ENCODE data around the gene VWA2. TPM values are rescaled to one million over a fixed set of nuclear protein-coding genes. Genes with fewer than 3 reads are reported as not detected.

Gene VWA2
- polyA plus RNA-seq, 1 donor from 2014 or later = not detected

- Histone ChIP-seq H3K79me2 (replicated peaks; ENCODE audit: insufficient read depth, low read length) (no peaks in the 10 kb centered on the region), H2AFZ (ENCODE audit: low read depth, low read length) (no peak overlapping the region), H3K4me2 (ENCODE audit: low read length) (no peak overlapping the region), H3K27me3 (ENCODE audit: insufficient read depth, low read depth, low read length) (no peaks in the 10 kb centered on the region), H3K9me3 (ENCODE audit: low read length) (no peaks in the 10 kb centered on the region), H3K9me2 (ENCODE audit: insufficient read depth, low read length) (no peaks in the 10 kb centered on the region), H3K27ac (ENCODE audit: low read length) (no peak overlapping the region), H3F3A (ENCODE audit: insufficient read depth, low read length, poor library complexity, severe bottlenecking) (no peaks in the 10 kb centered on the region), H3K4me3 (ENCODE audit: low read length) (no peak overlapping the region), H3K9ac (ENCODE audit: low read length) (no peak overlapping the region), H4K20me1 (ENCODE audit: insufficient read depth) (no peaks in the 10 kb centered on the region), H3K36me3 (ENCODE audit: insufficient read depth, low read length) (no peaks in the 10 kb centered on the region)
- TF ChIP-seq, protein P1, sequence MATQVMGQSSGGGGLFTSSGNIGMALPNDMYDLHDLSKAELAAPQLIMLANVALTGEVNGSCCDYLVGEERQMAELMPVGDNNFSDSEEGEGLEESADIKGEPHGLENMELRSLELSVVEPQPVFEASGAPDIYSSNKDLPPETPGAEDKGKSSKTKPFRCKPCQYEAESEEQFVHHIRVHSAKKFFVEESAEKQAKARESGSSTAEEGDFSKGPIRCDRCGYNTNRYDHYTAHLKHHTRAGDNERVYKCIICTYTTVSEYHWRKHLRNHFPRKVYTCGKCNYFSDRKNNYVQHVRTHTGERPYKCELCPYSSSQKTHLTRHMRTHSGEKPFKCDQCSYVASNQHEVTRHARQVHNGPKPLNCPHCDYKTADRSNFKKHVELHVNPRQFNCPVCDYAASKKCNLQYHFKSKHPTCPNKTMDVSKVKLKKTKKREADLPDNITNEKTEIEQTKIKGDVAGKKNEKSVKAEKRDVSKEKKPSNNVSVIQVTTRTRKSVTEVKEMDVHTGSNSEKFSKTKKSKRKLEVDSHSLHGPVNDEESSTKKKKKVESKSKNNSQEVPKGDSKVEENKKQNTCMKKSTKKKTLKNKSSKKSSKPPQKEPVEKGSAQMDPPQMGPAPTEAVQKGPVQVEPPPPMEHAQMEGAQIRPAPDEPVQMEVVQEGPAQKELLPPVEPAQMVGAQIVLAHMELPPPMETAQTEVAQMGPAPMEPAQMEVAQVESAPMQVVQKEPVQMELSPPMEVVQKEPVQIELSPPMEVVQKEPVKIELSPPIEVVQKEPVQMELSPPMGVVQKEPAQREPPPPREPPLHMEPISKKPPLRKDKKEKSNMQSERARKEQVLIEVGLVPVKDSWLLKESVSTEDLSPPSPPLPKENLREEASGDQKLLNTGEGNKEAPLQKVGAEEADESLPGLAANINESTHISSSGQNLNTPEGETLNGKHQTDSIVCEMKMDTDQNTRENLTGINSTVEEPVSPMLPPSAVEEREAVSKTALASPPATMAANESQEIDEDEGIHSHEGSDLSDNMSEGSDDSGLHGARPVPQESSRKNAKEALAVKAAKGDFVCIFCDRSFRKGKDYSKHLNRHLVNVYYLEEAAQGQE (IDR thresholded peaks at IDR 0.05; ENCODE audit: borderline replicate concordance) = no peak
- no peak for TF ChIP-seq MXI1 (conservative IDR thresholded peaks at IDR 0.05; ENCODE audit: poor library complexity, severe bottlenecking)
- no peak for TF ChIP-seq EP300 (conservative IDR thresholded peaks at IDR 0.05; ENCODE audit: poor library complexity, severe bottlenecking)
- no peak for TF ChIP-seq SMC3 (conservative IDR thresholded peaks at IDR 0.05; ENCODE audit: poor library complexity)
- TF ChIP-seq RAD21 (conservative IDR thresholded peaks at IDR 0.05) = no peak
- no peak for TF ChIP-seq POLR2AphosphoS5 (IDR thresholded peaks at IDR 0.05)
- TF ChIP-seq EZH2 (IDR thresholded peaks at IDR 0.05; ENCODE audit: borderline replicate concordance, insufficient read depth, low read length, poor library complexity, severe bottlenecking) = no peak
- TF ChIP-seq, protein P2, sequence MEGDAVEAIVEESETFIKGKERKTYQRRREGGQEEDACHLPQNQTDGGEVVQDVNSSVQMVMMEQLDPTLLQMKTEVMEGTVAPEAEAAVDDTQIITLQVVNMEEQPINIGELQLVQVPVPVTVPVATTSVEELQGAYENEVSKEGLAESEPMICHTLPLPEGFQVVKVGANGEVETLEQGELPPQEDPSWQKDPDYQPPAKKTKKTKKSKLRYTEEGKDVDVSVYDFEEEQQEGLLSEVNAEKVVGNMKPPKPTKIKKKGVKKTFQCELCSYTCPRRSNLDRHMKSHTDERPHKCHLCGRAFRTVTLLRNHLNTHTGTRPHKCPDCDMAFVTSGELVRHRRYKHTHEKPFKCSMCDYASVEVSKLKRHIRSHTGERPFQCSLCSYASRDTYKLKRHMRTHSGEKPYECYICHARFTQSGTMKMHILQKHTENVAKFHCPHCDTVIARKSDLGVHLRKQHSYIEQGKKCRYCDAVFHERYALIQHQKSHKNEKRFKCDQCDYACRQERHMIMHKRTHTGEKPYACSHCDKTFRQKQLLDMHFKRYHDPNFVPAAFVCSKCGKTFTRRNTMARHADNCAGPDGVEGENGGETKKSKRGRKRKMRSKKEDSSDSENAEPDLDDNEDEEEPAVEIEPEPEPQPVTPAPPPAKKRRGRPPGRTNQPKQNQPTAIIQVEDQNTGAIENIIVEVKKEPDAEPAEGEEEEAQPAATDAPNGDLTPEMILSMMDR (IDR thresholded peaks at IDR 0.05; ENCODE audit: poor library complexity, severe bottlenecking) = no peak
- TF ChIP-seq TAF1 (IDR thresholded peaks at IDR 0.05; ENCODE audit: low read depth) = no peak
Measured at GRCh38 chr10:114195079-114195478, 44.0 kb upstream of the VWA2 start.

GRCh38 chr10:114199239-114199638, 39.8 kb upstream of the VWA2 start:
- Histone ChIP-seq H3K36me3 (ENCODE audit: insufficient read depth, low read length) (no peaks in the 10 kb centered on the region), H3K27me3 (ENCODE audit: insufficient read depth, low read depth, low read length) (no peaks in the 10 kb centered on the region), H2AFZ (ENCODE audit: low read depth, low read length) (no peak overlapping the region), H3K9ac (ENCODE audit: low read length) (no peak overlapping the region), H4K20me1 (ENCODE audit: insufficient read depth) (no peaks in the 10 kb centered on the region), H3K9me3 (ENCODE audit: low read length) (no peaks in the 10 kb centered on the region), H3K79me2 (replicated peaks; ENCODE audit: insufficient read depth, low read length) (no peaks in the 10 kb centered on the region), H3K4me3 (ENCODE audit: low read length) (no peak overlapping the region), H3K27ac (ENCODE audit: low read length) (no peak overlapping the region), H3F3A (ENCODE audit: insufficient read depth, low read length, poor library complexity, severe bottlenecking) (no peaks in the 10 kb centered on the region), H3K9me2 (ENCODE audit: insufficient read depth, low read length) (no peaks in the 10 kb centered on the region), H3K4me2 (ENCODE audit: low read length) (no peak overlapping the region)
- TF ChIP-seq POLR2AphosphoS5 (IDR thresholded peaks at IDR 0.05) = no peak
- TF ChIP-seq EP300 (conservative IDR thresholded peaks at IDR 0.05; ENCODE audit: poor library complexity, severe bottlenecking) = no peak
- TF ChIP-seq SMC3 (conservative IDR thresholded peaks at IDR 0.05; ENCODE audit: poor library complexity) = no peak
- TF ChIP-seq, protein P2 (IDR thresholded peaks at IDR 0.05; ENCODE audit: poor library complexity, severe bottlenecking) = no peak
- TF ChIP-seq RAD21 (conservative IDR thresholded peaks at IDR 0.05) = no peak
- no peak for TF ChIP-seq EZH2 (IDR thresholded peaks at IDR 0.05; ENCODE audit: borderline replicate concordance, insufficient read depth, low read length, poor library complexity, severe bottlenecking)
- TF ChIP-seq MXI1 (conservative IDR thresholded peaks at IDR 0.05; ENCODE audit: poor library complexity, severe bottlenecking) = no peak
- TF ChIP-seq TAF1 (IDR thresholded peaks at IDR 0.05; ENCODE audit: low read depth) = no peak
- TF ChIP-seq, protein P1 (IDR thresholded peaks at IDR 0.05; ENCODE audit: borderline replicate concordance) = no peak

All from neural cell (in vitro differentiated cells).